Fibroblast of mammary gland (primary cell): Measurements from ENCODE around the gene IL25.

ENCODE experiments used
- DNase-seq: peaks from one replicate; pipeline ENCODE4 v3.0.0-alpha.2; 2010; ENCODE audit warnings: low read depth
- H3K4me3 ChIP-seq: 2 replicates; pipeline ENCODE4 v1.5.1; 2011; ENCODE audit warnings: low read depth, mild to moderate bottlenecking, low read length, moderate library complexity; ENCODE audit not compliant: control insufficient read depth
- TF ChIP-seq, protein P1 (sequence below): conservative IDR thresholded peaks from 2 replicates; pipeline ENCODE4 v1.5.1; 2011; ENCODE audit warnings: low read depth, low read length, inconsistent platforms; ENCODE audit not compliant: control insufficient read depth, insufficient read depth

Gene IL25

GRCh38 chr14:23359722-23360447, 12.7 kb upstream of the IL25 start:
- H3K4me3 ChIP-seq = no peak overlapping the region
- TF ChIP-seq, protein P1, sequence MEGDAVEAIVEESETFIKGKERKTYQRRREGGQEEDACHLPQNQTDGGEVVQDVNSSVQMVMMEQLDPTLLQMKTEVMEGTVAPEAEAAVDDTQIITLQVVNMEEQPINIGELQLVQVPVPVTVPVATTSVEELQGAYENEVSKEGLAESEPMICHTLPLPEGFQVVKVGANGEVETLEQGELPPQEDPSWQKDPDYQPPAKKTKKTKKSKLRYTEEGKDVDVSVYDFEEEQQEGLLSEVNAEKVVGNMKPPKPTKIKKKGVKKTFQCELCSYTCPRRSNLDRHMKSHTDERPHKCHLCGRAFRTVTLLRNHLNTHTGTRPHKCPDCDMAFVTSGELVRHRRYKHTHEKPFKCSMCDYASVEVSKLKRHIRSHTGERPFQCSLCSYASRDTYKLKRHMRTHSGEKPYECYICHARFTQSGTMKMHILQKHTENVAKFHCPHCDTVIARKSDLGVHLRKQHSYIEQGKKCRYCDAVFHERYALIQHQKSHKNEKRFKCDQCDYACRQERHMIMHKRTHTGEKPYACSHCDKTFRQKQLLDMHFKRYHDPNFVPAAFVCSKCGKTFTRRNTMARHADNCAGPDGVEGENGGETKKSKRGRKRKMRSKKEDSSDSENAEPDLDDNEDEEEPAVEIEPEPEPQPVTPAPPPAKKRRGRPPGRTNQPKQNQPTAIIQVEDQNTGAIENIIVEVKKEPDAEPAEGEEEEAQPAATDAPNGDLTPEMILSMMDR = no peak
- no peak for DNase-seq

GRCh38 chr14:23360496-23360895, 12.1 kb upstream of the IL25 start:
- no peak for DNase-seq
- TF ChIP-seq, protein P1 = no peak
- no peak overlapping the region for H3K4me3 ChIP-seq

DNA sequence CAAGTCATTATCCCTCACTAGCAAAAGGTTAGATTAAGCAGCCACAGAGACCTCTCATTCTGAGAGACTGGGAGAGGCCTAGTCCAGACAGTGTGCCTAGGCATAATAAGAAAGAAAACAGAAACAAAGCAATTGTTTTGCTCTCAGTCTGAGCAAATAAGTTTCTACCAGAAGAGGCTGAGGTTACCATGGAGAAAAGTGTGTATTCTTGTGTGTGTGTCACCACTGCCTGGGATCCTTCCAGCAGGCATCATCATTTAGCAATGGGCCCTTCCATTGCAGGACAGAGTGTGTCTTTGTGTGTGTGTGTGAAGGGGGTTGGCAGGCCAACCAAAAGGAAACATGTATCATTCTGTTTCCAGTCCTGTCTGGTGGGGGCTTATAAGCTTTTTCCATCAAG, 11.3 kb upstream of the IL25 start:
- TF ChIP-seq, protein P1 = no peak
- DNase-seq = peak; percentile 60
- H3K4me3 ChIP-seq = no peak overlapping the region

DNA sequence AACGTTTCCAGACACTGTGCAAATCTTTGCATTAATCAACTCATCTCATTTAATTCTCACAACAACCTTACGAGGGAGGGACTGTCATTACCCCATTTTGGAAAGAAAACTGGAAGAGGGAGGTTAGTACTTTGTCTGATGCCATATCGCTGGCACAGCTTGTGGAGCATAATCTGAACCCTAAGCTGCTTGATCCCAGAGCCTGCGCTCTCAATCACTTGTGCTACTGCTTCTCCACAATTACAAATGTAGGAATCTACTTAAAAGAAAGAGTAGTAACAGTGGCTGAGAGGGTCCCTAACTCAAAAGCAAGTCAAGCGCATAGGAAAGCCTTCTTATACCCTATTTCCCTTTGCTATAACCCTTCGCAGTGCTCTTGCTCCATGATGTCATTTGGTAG, 10.8 kb upstream of the IL25 start:
- no peak overlapping the region for H3K4me3 ChIP-seq
- DNase-seq = no peak
- TF ChIP-seq, protein P1 = no peak

- peak; percentile 33 for DNase-seq
- TF ChIP-seq, protein P1 = peak; percentile 24
- H3K4me3 ChIP-seq = no peak overlapping the region
Measured at GRCh38 chr14:23362200-23362599, 10.4 kb upstream of the IL25 start.

- TF ChIP-seq, protein P1 = no peak
- DNase-seq = no peak
- peak overlapping the region; percentile 35 for H3K4me3 ChIP-seq
Measured at GRCh38 chr14:23364164-23365035, 8.2 kb upstream of the IL25 start.
